Breast epithelium (tissue), 4 donors: ENCODE data around the gene TRIB2. TPM values are rescaled to one million over a fixed set of nuclear protein-coding genes. Genes with fewer than 3 reads are reported as not detected.

Experiments used
- DNase-seq, 2 donors: peaks; one replicate each; pipeline ENCODE4 v3.0.0-alpha.2; 2019; ENCODE audit warnings: low spot score in 2 of 2
- H3K27ac ChIP-seq, 2 donors: fragments of 200-600 bp; sonication (generic) in 1 of 2; one replicate each; pipeline ENCODE4 v1.5.1; 2016 to 2019; ENCODE audit warnings: mild to moderate bottlenecking in 1 of 2
- H3K27me3 ChIP-seq, 2 donors: fragments of 200-600 bp; sonication (generic) in 1 of 2; one replicate each; pipeline versions ENCODE4 v1.5.1 to v1.6.0; 2017 to 2019; ENCODE audit warnings: control low read depth in 1 of 2, mild to moderate bottlenecking in 1 of 2
- H3K36me3 ChIP-seq: fragments of 200-600 bp; one replicate; pipeline ENCODE4 v1.5.1; 2019
- H3K4me1 ChIP-seq, 2 donors: fragments of 200-600 bp; sonication (generic); one replicate each; pipeline ENCODE4 v1.5.1; 2016 to 2019; ENCODE audit warnings: control low read depth in 1 of 2
- H3K4me3 ChIP-seq, 3 donors: fragments of 200-600 bp; sonication (generic); 1 replicate in 2 of 3; 2 replicates in 1 of 3; pipeline ENCODE4 v1.5.1; 2016 to 2019; ENCODE audit warnings: mild to moderate bottlenecking in 3 of 3, moderate library complexity in 2 of 3
- H3K9me3 ChIP-seq, 2 donors: fragments of 200-600 bp; sonication (generic) in 1 of 2; one replicate each; pipeline ENCODE4 v1.5.1; 2016 to 2019; ENCODE audit warnings: control low read depth in 1 of 2
- CTCF ChIP-seq, 3 donors: fragments of 450-650 bp; IDR thresholded peaks; one replicate each; pipeline ENCODE4 v1.5.1; 2016 to 2017; ENCODE audit warnings: antibody characterized with exemption in 3 of 3, mild to moderate bottlenecking in 3 of 3, moderate library complexity in 3 of 3
- POLR2A ChIP-seq: fragments of 450-650 bp; IDR thresholded peaks from one replicate; pipeline ENCODE4 v1.6.1; 2016; ENCODE audit warnings: antibody characterized with exemption, mild to moderate bottlenecking, moderate library complexity
- POLR2AphosphoS5 ChIP-seq, 3 donors: sonication (generic); formaldehyde crosslinking; IDR thresholded peaks; one replicate each; pipeline ENCODE4 v1.6.1; 2017; ENCODE audit warnings: antibody characterized with exemption in 3 of 3
- intact Hi-C: fragments of 100-400 bp; cut with DNase I; formaldehyde crosslinking; loops from one replicate; pipeline ENCODE4 v1.15.1; 2023; ENCODE audit warnings: low total_unique reads
- total RNA-seq, 3 donors: library from RNA; depleted of rRNA; stranded (reverse); fragments of >200 nt; gene quantifications; one replicate each; pipeline ENCODE4 v1.1.0, GENCODE V29; 2016

The TRIB2 gene
- total RNA-seq, 3 donors from 2014 or later: 17.6 to 62.9 (median 49.6) TPM

DNA sequence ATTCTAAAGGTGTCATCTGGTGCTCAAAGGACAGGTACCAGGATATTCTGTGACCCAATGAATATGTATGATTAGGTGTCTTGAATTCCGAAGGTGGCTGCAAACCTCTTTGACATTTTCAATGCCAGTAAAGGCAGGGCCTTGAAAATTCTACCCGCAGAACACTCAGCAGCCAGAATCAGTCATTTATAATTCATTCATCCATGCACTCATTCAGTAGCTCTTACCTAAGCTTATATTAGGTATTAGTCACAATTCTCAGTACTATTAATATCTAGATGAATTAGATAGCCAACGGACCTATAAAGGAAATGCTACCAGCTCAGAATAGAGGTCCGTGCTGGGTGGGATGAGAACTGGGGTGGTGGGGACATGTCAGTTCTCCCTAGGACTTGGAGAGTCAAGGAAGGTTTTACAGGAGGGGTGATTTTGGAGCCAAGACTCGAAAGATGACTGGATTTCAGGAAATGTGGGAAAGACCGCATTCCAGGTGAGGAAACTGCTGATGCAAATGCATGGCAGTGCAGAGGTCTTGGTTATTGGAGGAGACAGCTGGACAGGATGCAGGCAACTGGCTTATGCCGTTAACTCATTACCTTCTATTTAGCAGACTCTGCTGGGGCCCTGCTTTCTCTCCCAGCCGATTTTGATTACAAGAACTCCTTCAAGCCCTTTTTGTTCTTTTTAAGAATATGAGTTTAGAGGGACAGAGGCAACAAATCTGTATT lies 7.2 kb downstream of the TRIB2 start:
- intact Hi-C loops: no loop called here
- peak overlapping the region in 1 of 2 donors; percentile 9 for H3K27ac ChIP-seq

GRCh38 chr2:12725233-12726187 lies 8.8 kb downstream of the TRIB2 start:
- intact Hi-C loops: no loop called here
- no peak for DNase-seq

More for the DNA sequence above, 7.2 kb downstream of the TRIB2 start:
- no peaks in the 10 kb centered on the region for H3K36me3 ChIP-seq
- no peaks in the 10 kb centered on the region for H3K27me3 ChIP-seq
- no peaks in the 10 kb centered on the region for H3K4me1 ChIP-seq
- no peaks in the 10 kb centered on the region for H3K9me3 ChIP-seq
- H3K4me3 ChIP-seq: peak overlapping the region in 1 of 3 donors; percentile 84
- TF ChIP-seq CTCF (IDR thresholded peaks at IDR 0.05) (no peak), POLR2AphosphoS5 (IDR thresholded peaks at IDR 0.05) (no peak), POLR2A (no peak)
- no peak for DNase-seq

GRCh38 chr2:12726271-12726670 lies 9.5 kb downstream of the TRIB2 start:
- Histone ChIP-seq H3K27me3 (no peaks in the 10 kb centered on the region), H3K4me1 (no peaks in the 10 kb centered on the region), H3K36me3 (no peaks in the 10 kb centered on the region), H3K27ac (no peak overlapping the region), H3K9me3 (no peaks in the 10 kb centered on the region), H3K4me3 (no peak overlapping the region)
- DNase-seq: no peak
- intact Hi-C loops: no loop called here
- TF ChIP-seq CTCF (IDR thresholded peaks at IDR 0.05): no peak
- no peak for TF ChIP-seq POLR2AphosphoS5 (IDR thresholded peaks at IDR 0.05)

More at GRCh38 chr2:12725233-12726187, 8.8 kb downstream of the TRIB2 start:
- no peaks in the 10 kb centered on the region for H3K9me3 ChIP-seq
- no peak overlapping the region for H3K4me3 ChIP-seq
- no peaks in the 10 kb centered on the region for H3K36me3 ChIP-seq
- H3K27ac ChIP-seq: no peak overlapping the region
- TF ChIP-seq CTCF (IDR thresholded peaks at IDR 0.05): no peak
- no peak for TF ChIP-seq POLR2A
- TF ChIP-seq POLR2AphosphoS5 (IDR thresholded peaks at IDR 0.05): no peak
- no peaks in the 10 kb centered on the region for H3K4me1 ChIP-seq
- H3K27me3 ChIP-seq: no peaks in the 10 kb centered on the region

- no peaks in the 10 kb centered on the region for H3K9me3 ChIP-seq
- intact Hi-C loops: no loop called here
- no peaks in the 10 kb centered on the region for H3K27me3 ChIP-seq
- no peak overlapping the region for H3K4me3 ChIP-seq
- H3K4me1 ChIP-seq: no peaks in the 10 kb centered on the region
- peak overlapping the region; percentile 8 to 45 for H3K27ac ChIP-seq
- TF ChIP-seq CTCF (IDR thresholded peaks at IDR 0.05): no peak
- TF ChIP-seq POLR2A: no peak
- TF ChIP-seq POLR2AphosphoS5 (IDR thresholded peaks at IDR 0.05): no peak
- DNase-seq: no peak
- no peaks in the 10 kb centered on the region for H3K36me3 ChIP-seq
Measured at GRCh38 chr2:12727065-12727464, 10.3 kb downstream of the TRIB2 start.

DNA sequence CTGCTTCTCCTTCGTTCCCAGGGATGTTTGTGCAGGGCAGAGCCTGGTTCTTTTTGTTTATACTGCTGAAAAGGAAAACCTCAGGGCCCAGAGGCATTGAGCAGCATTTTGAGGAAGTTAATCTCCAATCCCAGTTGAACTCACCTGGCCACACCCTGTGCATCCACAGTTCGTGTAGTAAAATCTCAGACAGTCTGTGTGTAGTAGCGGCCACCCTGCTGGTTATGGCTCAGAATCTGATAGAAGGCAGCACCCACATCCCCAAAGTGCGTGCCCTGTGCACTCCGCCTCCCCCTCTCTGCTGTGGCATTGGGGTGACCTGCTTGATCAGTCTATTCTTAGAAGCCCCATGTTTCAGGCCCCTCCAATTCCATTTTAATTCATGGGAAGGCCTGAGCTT lies 10.9 kb downstream of the TRIB2 start:
- no peaks in the 10 kb centered on the region for H3K4me1 ChIP-seq
- no peak overlapping the region for H3K4me3 ChIP-seq
- intact Hi-C loops: no loop called here
- no peak for TF ChIP-seq CTCF (IDR thresholded peaks at IDR 0.05)
- TF ChIP-seq POLR2AphosphoS5 (IDR thresholded peaks at IDR 0.05): no peak
- TF ChIP-seq POLR2A: no peak
- DNase-seq: no peak
- H3K27me3 ChIP-seq: no peaks in the 10 kb centered on the region
- H3K36me3 ChIP-seq: no peaks in the 10 kb centered on the region
- no peaks in the 10 kb centered on the region for H3K9me3 ChIP-seq
- H3K27ac ChIP-seq: peak overlapping the region; percentile 8 to 45
